ENCODE data around the gene PTPRD.

DNA sequence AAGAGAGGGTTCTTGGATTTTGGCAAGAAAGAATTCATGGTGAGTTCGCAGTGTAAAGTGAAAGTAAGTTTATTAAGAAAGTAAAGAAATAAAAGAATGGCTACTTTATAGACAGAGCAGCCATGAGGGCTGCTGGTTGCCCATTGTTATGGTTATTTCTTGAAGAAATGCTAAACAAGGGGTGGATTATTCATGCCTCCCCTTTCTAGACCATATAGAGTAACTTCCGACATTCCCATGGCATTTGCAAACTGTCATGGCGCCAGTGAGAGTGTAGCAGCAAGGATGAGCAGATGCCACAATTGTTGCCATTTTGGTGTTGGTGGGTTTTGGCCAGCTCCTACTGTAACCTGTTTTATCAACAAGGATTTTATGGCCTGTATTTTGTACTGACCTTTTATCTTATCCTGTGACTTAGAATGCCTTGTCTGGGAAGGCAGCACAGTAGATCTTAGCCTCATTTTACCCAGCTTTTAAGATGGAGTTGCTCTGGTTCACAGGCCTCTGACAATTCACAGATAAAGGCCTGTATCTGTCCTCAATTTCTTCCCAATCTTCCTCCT is 1787.1 kb downstream of the PTPRD start:
- TF ChIP-seq EZH2 (IDR thresholded peaks at IDR 0.05; ENCODE audit: low read depth, unreplicated experiment) (no peak), POLR2AphosphoS5 (IDR thresholded peaks at IDR 0.05; ENCODE audit: low read depth) (no peak), CTCF (conservative IDR thresholded peaks at IDR 0.05; ENCODE audit: low read depth in 2 of 2) (no peak), NANOG (IDR thresholded peaks at IDR 0.05; ENCODE audit: borderline replicate concordance) (no peak), JUNB (IDR thresholded peaks at IDR 0.05; ENCODE audit: unreplicated experiment) (no peak), ZNF114 (CRISPR knock-in tag; IDR thresholded peaks at IDR 0.05) (peak; percentile 97), EZH2phosphoT487 (IDR thresholded peaks at IDR 0.05; ENCODE audit: unreplicated experiment) (no peak), CREB1 (CRISPR knock-in tag; IDR thresholded peaks at IDR 0.05; ENCODE audit: low read depth) (peak; percentile 10; the same call in 1 of the 2 replicates), ZNF331 (CRISPR knock-in tag; IDR thresholded peaks at IDR 0.05; ENCODE audit: low read depth) (no peak)
- TF ChIP-seq, protein P1, sequence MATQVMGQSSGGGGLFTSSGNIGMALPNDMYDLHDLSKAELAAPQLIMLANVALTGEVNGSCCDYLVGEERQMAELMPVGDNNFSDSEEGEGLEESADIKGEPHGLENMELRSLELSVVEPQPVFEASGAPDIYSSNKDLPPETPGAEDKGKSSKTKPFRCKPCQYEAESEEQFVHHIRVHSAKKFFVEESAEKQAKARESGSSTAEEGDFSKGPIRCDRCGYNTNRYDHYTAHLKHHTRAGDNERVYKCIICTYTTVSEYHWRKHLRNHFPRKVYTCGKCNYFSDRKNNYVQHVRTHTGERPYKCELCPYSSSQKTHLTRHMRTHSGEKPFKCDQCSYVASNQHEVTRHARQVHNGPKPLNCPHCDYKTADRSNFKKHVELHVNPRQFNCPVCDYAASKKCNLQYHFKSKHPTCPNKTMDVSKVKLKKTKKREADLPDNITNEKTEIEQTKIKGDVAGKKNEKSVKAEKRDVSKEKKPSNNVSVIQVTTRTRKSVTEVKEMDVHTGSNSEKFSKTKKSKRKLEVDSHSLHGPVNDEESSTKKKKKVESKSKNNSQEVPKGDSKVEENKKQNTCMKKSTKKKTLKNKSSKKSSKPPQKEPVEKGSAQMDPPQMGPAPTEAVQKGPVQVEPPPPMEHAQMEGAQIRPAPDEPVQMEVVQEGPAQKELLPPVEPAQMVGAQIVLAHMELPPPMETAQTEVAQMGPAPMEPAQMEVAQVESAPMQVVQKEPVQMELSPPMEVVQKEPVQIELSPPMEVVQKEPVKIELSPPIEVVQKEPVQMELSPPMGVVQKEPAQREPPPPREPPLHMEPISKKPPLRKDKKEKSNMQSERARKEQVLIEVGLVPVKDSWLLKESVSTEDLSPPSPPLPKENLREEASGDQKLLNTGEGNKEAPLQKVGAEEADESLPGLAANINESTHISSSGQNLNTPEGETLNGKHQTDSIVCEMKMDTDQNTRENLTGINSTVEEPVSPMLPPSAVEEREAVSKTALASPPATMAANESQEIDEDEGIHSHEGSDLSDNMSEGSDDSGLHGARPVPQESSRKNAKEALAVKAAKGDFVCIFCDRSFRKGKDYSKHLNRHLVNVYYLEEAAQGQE (IDR thresholded peaks at IDR 0.05; ENCODE audit: unreplicated experiment), result no peak
- TF ChIP-seq, protein P2, sequence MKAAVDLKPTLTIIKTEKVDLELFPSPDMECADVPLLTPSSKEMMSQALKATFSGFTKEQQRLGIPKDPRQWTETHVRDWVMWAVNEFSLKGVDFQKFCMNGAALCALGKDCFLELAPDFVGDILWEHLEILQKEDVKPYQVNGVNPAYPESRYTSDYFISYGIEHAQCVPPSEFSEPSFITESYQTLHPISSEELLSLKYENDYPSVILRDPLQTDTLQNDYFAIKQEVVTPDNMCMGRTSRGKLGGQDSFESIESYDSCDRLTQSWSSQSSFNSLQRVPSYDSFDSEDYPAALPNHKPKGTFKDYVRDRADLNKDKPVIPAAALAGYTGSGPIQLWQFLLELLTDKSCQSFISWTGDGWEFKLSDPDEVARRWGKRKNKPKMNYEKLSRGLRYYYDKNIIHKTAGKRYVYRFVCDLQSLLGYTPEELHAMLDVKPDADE (IDR thresholded peaks at IDR 0.05), result no peak
